Measurements from ENCODE around the gene LDLRAD2. TPM values are rescaled to one million over a fixed set of nuclear protein-coding genes. Genes with fewer than 3 reads are reported as not detected.

Gene LDLRAD2
- total RNA-seq, 4 donors from 2014 or later: not detected

DNA sequence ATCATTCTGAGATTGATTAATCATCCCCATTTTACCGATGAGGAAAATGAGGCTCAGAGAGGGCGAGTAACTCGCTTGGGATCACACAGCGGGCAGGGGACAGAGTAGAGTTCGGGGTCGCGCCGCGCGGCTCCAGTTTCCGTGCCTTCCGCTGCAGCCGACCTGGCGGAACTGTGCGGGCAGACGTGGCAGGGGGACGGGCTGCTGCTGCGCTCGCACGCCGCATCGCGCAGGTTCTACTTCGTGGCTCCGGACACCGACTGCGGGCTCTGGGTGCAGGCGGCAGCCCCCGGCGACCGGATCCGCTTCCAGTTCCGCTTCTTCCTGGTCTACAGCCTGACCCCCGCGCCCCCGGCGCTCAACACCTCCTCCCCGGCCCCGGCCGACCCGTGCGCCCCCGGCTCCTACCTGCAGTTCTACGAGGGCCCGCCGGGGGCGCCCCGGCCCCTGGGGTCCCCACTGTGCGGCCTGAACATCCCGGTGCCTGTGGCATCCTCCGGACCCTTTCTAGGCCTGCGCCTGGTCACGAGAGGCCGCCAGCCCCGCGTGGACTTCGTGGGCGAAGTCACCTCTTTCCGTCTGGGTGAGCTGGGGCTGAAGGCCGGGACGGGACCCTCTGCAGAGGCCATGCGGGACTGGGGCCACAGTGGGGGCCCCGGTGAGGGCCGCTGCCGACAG is 2.3 kb downstream of the LDLRAD2 start:
- Histone ChIP-seq H3K4me3 (peak overlapping the region; percentile 9 to 28 (median 19)), H3K4me1 (no peaks in the 10 kb centered on the region), H3K9me3 (no peaks in the 10 kb centered on the region), H3K27ac (no peak overlapping the region), H3K36me3 (no peaks in the 10 kb centered on the region), H3K27me3 (peaks cover 9 to 22% (median 10%) of the 10 kb centered on the region in 3 donors)
- TF ChIP-seq POLR2A (IDR thresholded peaks at IDR 0.05): no peak
- TF ChIP-seq, protein P1, sequence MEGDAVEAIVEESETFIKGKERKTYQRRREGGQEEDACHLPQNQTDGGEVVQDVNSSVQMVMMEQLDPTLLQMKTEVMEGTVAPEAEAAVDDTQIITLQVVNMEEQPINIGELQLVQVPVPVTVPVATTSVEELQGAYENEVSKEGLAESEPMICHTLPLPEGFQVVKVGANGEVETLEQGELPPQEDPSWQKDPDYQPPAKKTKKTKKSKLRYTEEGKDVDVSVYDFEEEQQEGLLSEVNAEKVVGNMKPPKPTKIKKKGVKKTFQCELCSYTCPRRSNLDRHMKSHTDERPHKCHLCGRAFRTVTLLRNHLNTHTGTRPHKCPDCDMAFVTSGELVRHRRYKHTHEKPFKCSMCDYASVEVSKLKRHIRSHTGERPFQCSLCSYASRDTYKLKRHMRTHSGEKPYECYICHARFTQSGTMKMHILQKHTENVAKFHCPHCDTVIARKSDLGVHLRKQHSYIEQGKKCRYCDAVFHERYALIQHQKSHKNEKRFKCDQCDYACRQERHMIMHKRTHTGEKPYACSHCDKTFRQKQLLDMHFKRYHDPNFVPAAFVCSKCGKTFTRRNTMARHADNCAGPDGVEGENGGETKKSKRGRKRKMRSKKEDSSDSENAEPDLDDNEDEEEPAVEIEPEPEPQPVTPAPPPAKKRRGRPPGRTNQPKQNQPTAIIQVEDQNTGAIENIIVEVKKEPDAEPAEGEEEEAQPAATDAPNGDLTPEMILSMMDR (IDR thresholded peaks at IDR 0.05 in 4 of 5, conservative IDR thresholded peaks at IDR 0.05 in 1 of 5): peak in 4 of 5 experiments; percentile 19 to 50 (median 37)
- intact Hi-C loops (cut with DNase I; ENCODE audit: low total_unique reads) (no loop called here), in situ Hi-C loops (cut with MboI; ENCODE audit: low sequenced_read_pairs in 4 of 4) (no loop called here)
- DNase-seq (no peak), ATAC-seq (no peak)

DNA sequence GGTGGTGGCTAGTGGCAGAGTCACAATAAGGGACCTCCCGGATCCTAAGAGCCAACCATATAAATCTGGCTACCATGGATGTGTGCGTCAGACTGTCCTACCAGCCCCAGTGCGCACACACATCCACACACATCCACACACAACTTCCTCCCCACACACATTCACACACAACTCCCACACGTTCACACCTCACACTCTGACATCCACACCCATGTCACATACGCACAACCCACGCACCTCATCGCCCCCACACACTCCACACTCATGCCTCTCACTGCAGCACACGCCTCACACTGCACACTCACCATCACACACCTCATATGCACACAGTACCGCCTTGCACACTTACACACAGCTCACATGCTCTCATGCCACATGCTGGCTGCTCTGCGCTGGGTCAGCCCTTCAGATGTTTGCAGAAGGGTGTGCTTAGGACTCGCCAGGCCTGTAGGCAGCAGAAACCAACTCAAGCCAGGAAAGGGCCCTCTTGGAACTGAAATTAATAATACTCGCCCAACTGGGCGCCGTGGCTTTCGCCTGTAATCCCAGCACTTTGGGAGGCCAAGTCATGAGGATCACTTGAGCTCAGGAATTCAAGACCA is 3.0 kb downstream of the LDLRAD2 start:
- no peaks in the 10 kb centered on the region for H3K4me1 ChIP-seq
- H3K36me3 ChIP-seq: no peaks in the 10 kb centered on the region
- no peaks in the 10 kb centered on the region for H3K9me3 ChIP-seq
- in situ Hi-C loops (cut with MboI; ENCODE audit: low sequenced_read_pairs in 4 of 4) (no loop called here), intact Hi-C loops (cut with DNase I; ENCODE audit: low total_unique reads) (no loop called here)
- H3K27me3 ChIP-seq: peaks cover 9 to 22% (median 10%) of the 10 kb centered on the region in 3 donors
- DNase-seq: no peak
- no peak overlapping the region for H3K4me3 ChIP-seq
- no peak overlapping the region for H3K27ac ChIP-seq
- ATAC-seq: no peak
- no peak for TF ChIP-seq POLR2A (IDR thresholded peaks at IDR 0.05)
- TF ChIP-seq, protein P1 (IDR thresholded peaks at IDR 0.05 in 4 of 5, conservative IDR thresholded peaks at IDR 0.05 in 1 of 5): no peak

DNA sequence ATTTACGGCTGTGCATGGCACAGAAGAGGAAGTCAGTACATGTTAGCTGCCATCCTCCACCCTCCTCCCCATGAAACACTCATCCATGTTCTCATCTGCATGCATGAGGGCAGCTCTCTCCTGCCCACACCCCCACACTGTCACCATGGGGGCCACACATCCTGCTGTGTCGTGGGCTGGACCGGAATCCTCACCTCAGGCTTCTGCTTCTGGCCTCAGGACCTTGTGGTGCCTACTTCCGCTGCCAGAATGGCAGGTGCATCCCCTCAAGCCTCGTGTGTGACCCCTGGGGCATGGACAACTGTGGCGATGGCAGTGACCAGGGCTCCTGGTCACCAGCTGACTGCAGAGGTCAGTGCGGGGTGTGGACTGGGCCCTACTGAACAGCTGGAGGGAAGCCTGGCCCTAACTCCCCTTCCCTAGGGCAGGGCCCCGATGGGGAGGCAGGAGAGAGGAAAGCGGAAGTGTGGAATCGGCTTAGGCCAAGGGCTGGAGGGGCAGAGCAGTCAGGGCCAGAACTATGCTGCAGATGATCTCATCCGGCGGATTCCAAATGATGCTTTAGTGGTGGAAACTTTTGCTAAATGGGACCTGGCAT is 3.8 kb downstream of the LDLRAD2 start:
- H3K9me3 ChIP-seq: no peaks in the 10 kb centered on the region
- H3K4me3 ChIP-seq: no peak overlapping the region
- ATAC-seq (no peak), DNase-seq (no peak)
- H3K27me3 ChIP-seq: peaks cover 9 to 22% (median 10%) of the 10 kb centered on the region in 3 donors
- intact Hi-C loops (cut with DNase I; ENCODE audit: low total_unique reads): no loop called here
- no peaks in the 10 kb centered on the region for H3K36me3 ChIP-seq
- no peaks in the 10 kb centered on the region for H3K4me1 ChIP-seq
- TF ChIP-seq, protein P1 (IDR thresholded peaks at IDR 0.05 in 4 of 5, conservative IDR thresholded peaks at IDR 0.05 in 1 of 5): no peak
- TF ChIP-seq POLR2A (IDR thresholded peaks at IDR 0.05): no peak
- no peak overlapping the region for H3K27ac ChIP-seq
- in situ Hi-C loops (cut with MboI; ENCODE audit: low sequenced_read_pairs in 4 of 4): no loop called here

DNA sequence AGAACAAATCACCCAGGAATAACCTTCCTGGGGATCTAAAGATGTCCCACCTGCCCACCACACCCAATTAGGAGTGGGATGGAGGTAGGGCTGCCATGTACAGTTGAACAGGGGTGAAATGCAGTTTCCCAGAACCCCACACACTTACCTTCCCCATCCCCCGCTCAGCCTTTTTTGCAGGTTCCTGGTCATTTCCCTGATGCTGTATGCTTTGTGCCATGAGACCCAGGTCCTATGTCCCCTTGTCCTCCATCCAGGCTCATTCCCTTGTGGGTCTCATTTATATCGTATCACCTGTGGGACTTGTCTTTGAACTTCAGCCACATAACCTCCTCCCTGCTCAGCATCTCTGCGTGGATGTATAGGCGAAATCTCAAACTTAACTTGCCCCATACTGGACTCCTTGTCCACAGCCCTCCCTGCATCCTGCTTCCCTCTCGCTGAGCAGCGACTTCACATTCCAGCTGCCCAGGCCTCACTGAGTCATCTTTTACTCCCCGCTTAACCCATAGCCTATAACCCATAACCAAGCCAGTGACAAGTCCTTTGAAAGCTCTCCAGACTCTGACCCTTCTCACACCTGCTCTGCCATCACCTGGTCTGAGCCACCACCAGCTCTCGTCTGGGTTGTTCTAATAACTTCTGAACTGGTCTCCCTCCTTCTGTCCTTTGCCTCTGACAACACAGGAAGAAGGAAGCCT is 4.7 kb downstream of the LDLRAD2 start:
- Histone ChIP-seq H3K27ac (no peak overlapping the region), H3K4me3 (no peak overlapping the region), H3K36me3 (no peaks in the 10 kb centered on the region), H3K4me1 (no peaks in the 10 kb centered on the region), H3K27me3 (peaks cover 9 to 22% (median 10%) of the 10 kb centered on the region in 3 donors), H3K9me3 (no peaks in the 10 kb centered on the region)
- intact Hi-C loops (cut with DNase I; ENCODE audit: low total_unique reads): no loop called here
- ATAC-seq (no peak), DNase-seq (no peak)
- TF ChIP-seq POLR2A (IDR thresholded peaks at IDR 0.05): no peak
- TF ChIP-seq, protein P1 (IDR thresholded peaks at IDR 0.05 in 4 of 5, conservative IDR thresholded peaks at IDR 0.05 in 1 of 5): no peak
- in situ Hi-C loops (cut with MboI; ENCODE audit: low sequenced_read_pairs in 4 of 4): no loop called here

All from gastrocnemius medialis (tissue), 4 donors.